IPS DF 6.9 (cell line): ENCODE measurements around the gene ENTPD3.

ENCODE experiments used
- DNase-seq: peaks from one replicate; pipeline ENCODE4 v3.0.0-alpha.2; 2013; ENCODE audit warnings: low read depth, low spot score
- H3K27ac ChIP-seq: one replicate; pipeline ENCODE4 v1.5.1; 2013; ENCODE audit warnings: low read length, control low read depth
- H3K27me3 ChIP-seq: 2 replicates; pipeline ENCODE4 v1.6.1; 2013; ENCODE audit warnings: mild to moderate bottlenecking, low read length; ENCODE audit not compliant: control insufficient read depth, insufficient read depth
- H3K36me3 ChIP-seq: 2 replicates; pipeline ENCODE4 v1.6.1; 2013; ENCODE audit warnings: low read length; ENCODE audit not compliant: control insufficient read depth, insufficient read depth
- H3K4me1 ChIP-seq: 2 replicates; pipeline ENCODE4 v1.6.1; 2013; ENCODE audit warnings: low read length; ENCODE audit not compliant: control insufficient read depth, insufficient read depth
- H3K4me3 ChIP-seq: 2 replicates; pipeline ENCODE4 v1.5.1; 2013; ENCODE audit warnings: mild to moderate bottlenecking, low read length
- H3K9me3 ChIP-seq: 2 replicates; pipeline ENCODE4 v1.6.1; 2013; ENCODE audit warnings: low read length, inconsistent platforms; ENCODE audit not compliant: control insufficient read depth, insufficient read depth
- WGBS: extraction: QIAGEN DNeasy Blood & Tissue Kit; methylation state at CpG from one replicate; pipeline ENCODE4 v1.1.7; 2013; ENCODE audit warnings: mixed read lengths, missing lambda C conversion rate; ENCODE audit not compliant: insufficient read length, insufficient coverage; 5-methylcytosine and 5-hydroxymethylcytosine counted together

The ENTPD3 gene

GRCh38 chr3:40369716-40370115, 17.3 kb upstream of the ENTPD3 start:
- Histone ChIP-seq H3K27me3 (no peaks in the 10 kb centered on the region), H3K27ac (no peak overlapping the region), H3K4me1 (no peaks in the 10 kb centered on the region), H3K4me3 (no peak overlapping the region), H3K36me3 (no peaks in the 10 kb centered on the region), H3K9me3 (no peaks in the 10 kb centered on the region)
- DNase-seq = no peak
- whole genome bisulfite sequencing = no CpG with 5 or more reads among the region's 1 CpG

GRCh38 chr3:40377822-40378221, 9.2 kb upstream of the ENTPD3 start:
- Histone ChIP-seq H3K4me1 (no peaks in the 10 kb centered on the region), H3K4me3 (no peak overlapping the region), H3K9me3 (no peaks in the 10 kb centered on the region), H3K27ac (no peak overlapping the region), H3K27me3 (no peaks in the 10 kb centered on the region), H3K36me3 (no peaks in the 10 kb centered on the region)
- DNase-seq = no peak
- no CpG with 5 or more reads among the region's 1 CpG for whole genome bisulfite sequencing

GRCh38 chr3:40379674-40380306, 7.2 kb upstream of the ENTPD3 start:
- WGBS = no CpG with 5 or more reads among the region's 4 CpGs
- no peak for DNase-seq

GRCh38 chr3:40381904-40382616, 4.9 kb upstream of the ENTPD3 start:
- Histone ChIP-seq H3K4me1 (peaks cover 5% of the 10 kb centered on the region; the same call in 1 of the 2 replicates), H3K9me3 (no peaks in the 10 kb centered on the region), H3K27me3 (peaks cover 2% of the 10 kb centered on the region; the same call in 1 of the 2 replicates), H3K4me3 (no peak overlapping the region), H3K27ac (no peak overlapping the region), H3K36me3 (no peaks in the 10 kb centered on the region)
- no peak for DNase-seq
- no CpG with 5 or more reads among the region's 8 CpGs for WGBS

More at GRCh38 chr3:40379674-40380306, 7.2 kb upstream of the ENTPD3 start:
- no peaks in the 10 kb centered on the region for H3K36me3 ChIP-seq
- no peak overlapping the region for H3K4me3 ChIP-seq
- no peak overlapping the region for H3K27ac ChIP-seq
- H3K9me3 ChIP-seq = no peaks in the 10 kb centered on the region
- no peaks in the 10 kb centered on the region for H3K27me3 ChIP-seq
- no peaks in the 10 kb centered on the region for H3K4me1 ChIP-seq

GRCh38 chr3:40382617-40382979, 4.4 kb upstream of the ENTPD3 start:
- Histone ChIP-seq H3K36me3 (no peaks in the 10 kb centered on the region), H3K4me1 (peaks cover 5% of the 10 kb centered on the region; the same call in 1 of the 2 replicates), H3K9me3 (no peaks in the 10 kb centered on the region), H3K27ac (no peak overlapping the region), H3K27me3 (peaks cover 7% of the 10 kb centered on the region), H3K4me3 (no peak overlapping the region)
- WGBS = no CpG with 5 or more reads among the region's 2 CpGs
- DNase-seq = no peak

GRCh38 chr3:40386213-40386612, 771 bp upstream of the ENTPD3 start:
- H3K4me1 ChIP-seq = peaks cover 5% of the 10 kb centered on the region; the same call in 1 of the 2 replicates
- H3K4me3 ChIP-seq = no peak overlapping the region
- DNase-seq = no peak
- H3K9me3 ChIP-seq = no peaks in the 10 kb centered on the region
- no peak overlapping the region for H3K27ac ChIP-seq
- WGBS = no CpG with 5 or more reads among the region's 3 CpGs
- no peaks in the 10 kb centered on the region for H3K36me3 ChIP-seq
- H3K27me3 ChIP-seq = peaks cover 14% of the 10 kb centered on the region

- Histone ChIP-seq H3K4me3 (no peak overlapping the region), H3K36me3 (no peaks in the 10 kb centered on the region), H3K27me3 (peaks cover 14% of the 10 kb centered on the region), H3K9me3 (no peaks in the 10 kb centered on the region), H3K27ac (no peak overlapping the region), H3K4me1 (peaks cover 5% of the 10 kb centered on the region; the same call in 1 of the 2 replicates)
- no CpG with 5 or more reads among the region's 10 CpGs for WGBS
- DNase-seq = no peak
These were observed 891 bp downstream of the ENTPD3 start for GRCh38 chr3:40387895-40388254.

GRCh38 chr3:40396406-40396805, 9.4 kb downstream of the ENTPD3 start:
- WGBS = no CpG with 5 or more reads among the region's 5 CpGs
- no peaks in the 10 kb centered on the region for H3K9me3 ChIP-seq
- no peak for DNase-seq
- no peaks in the 10 kb centered on the region for H3K4me1 ChIP-seq
- H3K36me3 ChIP-seq = no peaks in the 10 kb centered on the region
- no peaks in the 10 kb centered on the region for H3K27me3 ChIP-seq
- H3K27ac ChIP-seq = no peak overlapping the region
- H3K4me3 ChIP-seq = no peak overlapping the region

- H3K9me3 ChIP-seq = no peaks in the 10 kb centered on the region
- no peaks in the 10 kb centered on the region for H3K27me3 ChIP-seq
- H3K4me1 ChIP-seq = no peaks in the 10 kb centered on the region
- WGBS = no CpG with 5 or more reads among the region's 4 CpGs
- no peak overlapping the region for H3K27ac ChIP-seq
- H3K36me3 ChIP-seq = no peaks in the 10 kb centered on the region
- DNase-seq = no peak
- H3K4me3 ChIP-seq = no peak overlapping the region
These were observed 10.1 kb downstream of the ENTPD3 start for GRCh38 chr3:40397129-40397528.

GRCh38 chr3:40397912-40398311, 10.9 kb downstream of the ENTPD3 start:
- Histone ChIP-seq H3K4me3 (no peak overlapping the region), H3K27ac (no peak overlapping the region)
- no peak for DNase-seq

GRCh38 chr3:40398346-40398745, 11.4 kb downstream of the ENTPD3 start:
- H3K9me3 ChIP-seq = no peaks in the 10 kb centered on the region
- H3K4me3 ChIP-seq = no peak overlapping the region
- H3K27me3 ChIP-seq = no peaks in the 10 kb centered on the region
- no peaks in the 10 kb centered on the region for H3K4me1 ChIP-seq
- no peak for DNase-seq
- no CpG with 5 or more reads among the region's 3 CpGs for WGBS
- no peak overlapping the region for H3K27ac ChIP-seq
- H3K36me3 ChIP-seq = no peaks in the 10 kb centered on the region

More at GRCh38 chr3:40397912-40398311, 10.9 kb downstream of the ENTPD3 start:
- no peaks in the 10 kb centered on the region for H3K27me3 ChIP-seq
- H3K4me1 ChIP-seq = no peaks in the 10 kb centered on the region
- no peaks in the 10 kb centered on the region for H3K9me3 ChIP-seq
- WGBS = no CpG with 5 or more reads among the region's 4 CpGs
- no peaks in the 10 kb centered on the region for H3K36me3 ChIP-seq
